Measurements from ENCODE around the gene DENR. TPM values are rescaled to one million over a fixed set of nuclear protein-coding genes. Genes with fewer than 3 reads are reported as not detected.

DENR gene
- total and polyA plus RNA-seq, 2 of the 13 experiments (the other 11 are each of a cell fraction or from before 2014, with no cell fraction given): 30.0 to 59.1 TPM

- TF ChIP-seq MAZ (IDR thresholded peaks at IDR 0.05; ENCODE audit: borderline replicate concordance, low read depth, low read length): no peak; the same call in 1 of the 2 replicates
- peak; percentile 91 for TF ChIP-seq MAZ (CRISPR knock-in tag; IDR thresholded peaks at IDR 0.05; ENCODE audit: low read depth)
- TF ChIP-seq KLF11 (CRISPR knock-in tag; IDR thresholded peaks at IDR 0.05): peak; percentile 35; the same call in 1 of the 2 replicates
- peak; percentile 27; the same call in 1 of the 2 replicates for TF ChIP-seq BRCA1 (CRISPR knock-in tag; IDR thresholded peaks at IDR 0.05)
- TF ChIP-seq RAD51 (IDR thresholded peaks at IDR 0.05; ENCODE audit: borderline replicate concordance): no peak
- no peak for TF ChIP-seq IRF1 (CRISPR knock-in tag; IDR thresholded peaks at IDR 0.05; ENCODE audit: low read depth)
- TF ChIP-seq KLF9 (CRISPR knock-in tag; IDR thresholded peaks at IDR 0.05; ENCODE audit: low read depth): peak; percentile 100
- peak; percentile 84 for TF ChIP-seq JARID2 (CRISPR knock-in tag; IDR thresholded peaks at IDR 0.05; ENCODE audit: insufficient replicate concordance)
- no peak for TF ChIP-seq ZNF281 (CRISPR knock-in tag; IDR thresholded peaks at IDR 0.05; ENCODE audit: borderline replicate concordance)
- peak; percentile 80 for TF ChIP-seq FOXC1 (CRISPR knock-in tag; IDR thresholded peaks at IDR 0.05; ENCODE audit: borderline replicate concordance)
- no peak for TF ChIP-seq POLR2AphosphoS2 (IDR thresholded peaks at IDR 0.05; ENCODE audit: low read depth, low read length)
- no peak for TF ChIP-seq NBN (conservative IDR thresholded peaks at IDR 0.05)
- no peak for TF ChIP-seq FOXO4 (CRISPR knock-in tag; conservative IDR thresholded peaks at IDR 0.05)
- no peak for TF ChIP-seq ZNF34 (CRISPR knock-in tag; IDR thresholded peaks at IDR 0.05; ENCODE audit: borderline replicate concordance)
- TF ChIP-seq TMF1 (CRISPR knock-in tag; IDR thresholded peaks at IDR 0.05; ENCODE audit: low read depth): peak; percentile 39; the same call in 1 of the 2 replicates
- no peak for TF ChIP-seq ZHX1 (CRISPR knock-in tag; IDR thresholded peaks at IDR 0.05; ENCODE audit: low read depth)
- peak; percentile 72; the same call in 1 of the 2 replicates for TF ChIP-seq ZKSCAN8 (CRISPR knock-in tag; IDR thresholded peaks at IDR 0.05; ENCODE audit: borderline replicate concordance)
- peak; percentile 70; the same call in 1 of the 2 replicates for TF ChIP-seq ZNF639 (CRISPR knock-in tag; conservative IDR thresholded peaks at IDR 0.05)
- peak; percentile 81 for TF ChIP-seq MXD4 (CRISPR knock-in tag; IDR thresholded peaks at IDR 0.05)
- peak; percentile 84 to 92 for TF ChIP-seq POLR2A (IDR thresholded peaks at IDR 0.05; ENCODE audit: insufficient read depth in 1 of 2, low read depth in 2 of 2, low read length in 2 of 2)
- TF ChIP-seq TEAD2 (CRISPR knock-in tag; IDR thresholded peaks at IDR 0.05): no peak
These were observed at the start of gene DENR (continued) for GRCh38 chr12:122752464-122753318.
